Esophagus squamous epithelium (tissue), 5 donors: Measurements from ENCODE around the gene MPP3. TPM values are rescaled to one million over a fixed set of nuclear protein-coding genes. Genes with fewer than 3 reads are reported as not detected.

ENCODE experiments used
- DNase-seq: peaks from one replicate; lab custom pipeline; 2025; lab: John Stamatoyannopoulos, UW
- H3K27ac ChIP-seq, 4 donors: fragments of 200-600 bp; sonication (generic); one replicate each; pipeline ENCODE4 v1.5.1; 2016 to 2019; ENCODE audit warnings: mild to moderate bottlenecking in 1 of 4
- H3K27me3 ChIP-seq, 4 donors: fragments of 200-600 bp; sonication (generic); 1 replicate in 3 of 4; 2 replicates in 1 of 4; pipeline versions ENCODE4 v1.5.1 to v1.6.0; 2017 to 2021; ENCODE audit warnings: antibody characterized with exemption in 1 of 4
- H3K36me3 ChIP-seq, 3 donors: fragments of 200-600 bp; sonication (generic); one replicate each; pipeline ENCODE4 v1.5.1; 2016 to 2019
- H3K4me1 ChIP-seq, 3 donors: fragments of 200-600 bp; sonication (generic); one replicate each; pipeline ENCODE4 v1.5.1; 2017 to 2019
- H3K4me3 ChIP-seq, 4 donors: fragments of 200-600 bp; sonication (generic); 1 replicate in 3 of 4; 2 replicates in 1 of 4; pipeline ENCODE4 v1.5.1; 2016 to 2019; ENCODE audit warnings: mild to moderate bottlenecking in 2 of 4, moderate library complexity in 1 of 4
- H3K9me3 ChIP-seq, 3 donors: fragments of 200-600 bp; sonication (generic); one replicate each; pipeline ENCODE4 v1.5.1; 2016 to 2019
- POLR2A ChIP-seq, 4 donors: fragments of 450-650 bp; IDR thresholded peaks; one replicate each; pipeline ENCODE4 v1.6.1; 2017; ENCODE audit warnings: antibody characterized with exemption in 4 of 4, mild to moderate bottlenecking in 4 of 4, moderate library complexity in 3 of 4
- WGBS, 2 donors: methylation state at CpG; one replicate each; pipeline ENCODE4 v1.1.5; 2018; 5-methylcytosine and 5-hydroxymethylcytosine counted together
- intact Hi-C: fragments of 100-400 bp; cut with DNase I; formaldehyde crosslinking; loops from one replicate; pipeline ENCODE4 v1.15.0; 2022
- total RNA-seq, 4 donors: library from RNA; depleted of rRNA; stranded (reverse); fragments of >200 nt; gene quantifications; one replicate each; pipeline ENCODE4 v1.1.0, GENCODE V29; 2016
- TF ChIP-seq, protein P1 (sequence below), 6 experiments: fragments of 450-650 bp in 4 of 6; fragments of 200-600 bp in 2 of 6; sonication (generic) in 2 of 6; IDR thresholded peaks; one replicate each; pipeline ENCODE4 v1.5.1; 2016 to 2019; ENCODE audit warnings: antibody characterized with exemption in 6 of 6, mild to moderate bottlenecking in 4 of 6, moderate library complexity in 4 of 6
- donor health status: DM: yes; HTN: yes; CAD: no.

The MPP3 gene
- total RNA-seq, 4 donors from 2014 or later, result 5.9 to 15.8 (median 9.0) TPM

DNA sequence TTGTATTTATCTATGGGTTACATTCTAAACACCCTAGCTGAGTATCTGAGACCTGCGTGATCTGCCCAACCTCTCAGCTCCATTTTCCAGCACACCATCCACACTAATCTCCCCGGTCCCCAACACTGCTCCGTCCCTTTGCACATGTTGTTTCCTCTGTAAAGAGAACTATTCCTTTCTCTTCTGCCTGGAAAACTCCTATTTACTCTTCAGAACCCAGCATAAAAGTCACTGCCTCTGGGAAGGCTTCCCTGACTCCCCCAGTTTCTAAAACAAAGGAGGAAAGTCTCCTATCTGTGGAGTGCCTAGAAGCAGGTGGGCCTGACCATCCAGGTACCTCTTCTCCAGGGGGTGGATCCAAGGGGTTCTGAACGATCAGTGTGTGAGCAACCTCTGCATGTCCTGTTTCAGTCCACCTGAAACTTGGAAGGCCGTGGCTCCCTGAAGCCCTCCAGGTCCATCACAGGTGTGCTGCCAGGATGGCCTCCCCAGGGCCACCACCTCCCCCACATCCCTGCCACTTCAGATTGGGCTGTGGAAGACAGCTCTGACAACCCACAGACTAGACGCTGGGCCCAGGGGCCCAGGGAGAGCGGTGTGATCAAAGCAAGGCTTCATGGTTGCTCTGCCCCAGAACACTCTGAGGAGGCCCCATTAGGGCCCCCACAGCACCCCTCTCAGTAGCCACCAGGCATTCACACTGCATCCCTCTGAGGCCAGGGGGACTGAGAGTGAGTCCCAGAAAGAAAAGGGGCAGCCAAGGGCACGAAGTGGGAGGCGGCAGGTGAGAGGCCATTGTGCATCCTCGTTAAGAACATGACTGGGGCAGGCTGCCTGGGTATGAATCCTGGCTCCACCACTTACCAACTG lies 20.3 kb downstream of the MPP3 start:
- no peak overlapping the region for H3K27ac ChIP-seq
- H3K9me3 ChIP-seq, result no peaks in the 10 kb centered on the region
- peaks cover 0 to 3% (median 0%) of the 10 kb centered on the region in 3 donors for H3K4me1 ChIP-seq
- 88 to 95% methylated on average over 6 to 10 of the region's 10 CpGs for WGBS, 2 donors
- H3K36me3 ChIP-seq, result peaks cover 5 to 83% (median 14%) of the 10 kb centered on the region in 3 donors
- no peak for DNase-seq
- no peaks in the 10 kb centered on the region for H3K27me3 ChIP-seq
- intact Hi-C loops, result no loop called here
- H3K4me3 ChIP-seq, result no peak overlapping the region
- TF ChIP-seq, protein P1, sequence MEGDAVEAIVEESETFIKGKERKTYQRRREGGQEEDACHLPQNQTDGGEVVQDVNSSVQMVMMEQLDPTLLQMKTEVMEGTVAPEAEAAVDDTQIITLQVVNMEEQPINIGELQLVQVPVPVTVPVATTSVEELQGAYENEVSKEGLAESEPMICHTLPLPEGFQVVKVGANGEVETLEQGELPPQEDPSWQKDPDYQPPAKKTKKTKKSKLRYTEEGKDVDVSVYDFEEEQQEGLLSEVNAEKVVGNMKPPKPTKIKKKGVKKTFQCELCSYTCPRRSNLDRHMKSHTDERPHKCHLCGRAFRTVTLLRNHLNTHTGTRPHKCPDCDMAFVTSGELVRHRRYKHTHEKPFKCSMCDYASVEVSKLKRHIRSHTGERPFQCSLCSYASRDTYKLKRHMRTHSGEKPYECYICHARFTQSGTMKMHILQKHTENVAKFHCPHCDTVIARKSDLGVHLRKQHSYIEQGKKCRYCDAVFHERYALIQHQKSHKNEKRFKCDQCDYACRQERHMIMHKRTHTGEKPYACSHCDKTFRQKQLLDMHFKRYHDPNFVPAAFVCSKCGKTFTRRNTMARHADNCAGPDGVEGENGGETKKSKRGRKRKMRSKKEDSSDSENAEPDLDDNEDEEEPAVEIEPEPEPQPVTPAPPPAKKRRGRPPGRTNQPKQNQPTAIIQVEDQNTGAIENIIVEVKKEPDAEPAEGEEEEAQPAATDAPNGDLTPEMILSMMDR (IDR thresholded peaks at IDR 0.05), result no peak
- TF ChIP-seq POLR2A (IDR thresholded peaks at IDR 0.05), result no peak

DNA sequence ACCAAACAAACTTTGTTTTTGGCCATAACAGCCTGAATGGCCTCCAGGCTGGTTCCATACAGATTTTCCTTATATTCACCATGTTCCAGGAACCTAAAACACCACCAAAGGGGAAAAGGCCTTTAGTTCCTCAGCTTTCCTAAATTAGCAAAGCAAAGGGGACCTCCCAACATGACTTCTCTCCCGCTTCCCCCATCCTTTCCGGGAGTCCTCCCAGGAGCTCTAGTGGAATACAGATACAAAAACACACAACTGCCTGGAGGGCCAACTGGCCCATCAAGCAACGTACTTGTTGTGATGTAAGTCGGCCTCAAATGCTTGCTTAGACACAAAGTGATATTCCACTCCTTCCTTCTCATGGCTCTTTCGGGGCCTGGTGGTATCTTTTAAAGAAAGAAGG lies 22.1 kb downstream of the MPP3 start:
- Histone ChIP-seq H3K9me3 (no peaks in the 10 kb centered on the region), H3K27ac (no peak overlapping the region), H3K4me1 (peaks cover 0 to 3% (median 0%) of the 10 kb centered on the region in 3 donors), H3K4me3 (no peak overlapping the region), H3K36me3 (peaks cover 5 to 79% (median 14%) of the 10 kb centered on the region in 3 donors), H3K27me3 (no peaks in the 10 kb centered on the region)
- TF ChIP-seq POLR2A (IDR thresholded peaks at IDR 0.05), result no peak
- TF ChIP-seq, protein P1 (IDR thresholded peaks at IDR 0.05), result no peak
- intact Hi-C loops, result no loop called here
- WGBS, 2 donors, result 79 to 100% methylated on average over 1 to 5 of the region's 5 CpGs
- no peak for DNase-seq

DNA sequence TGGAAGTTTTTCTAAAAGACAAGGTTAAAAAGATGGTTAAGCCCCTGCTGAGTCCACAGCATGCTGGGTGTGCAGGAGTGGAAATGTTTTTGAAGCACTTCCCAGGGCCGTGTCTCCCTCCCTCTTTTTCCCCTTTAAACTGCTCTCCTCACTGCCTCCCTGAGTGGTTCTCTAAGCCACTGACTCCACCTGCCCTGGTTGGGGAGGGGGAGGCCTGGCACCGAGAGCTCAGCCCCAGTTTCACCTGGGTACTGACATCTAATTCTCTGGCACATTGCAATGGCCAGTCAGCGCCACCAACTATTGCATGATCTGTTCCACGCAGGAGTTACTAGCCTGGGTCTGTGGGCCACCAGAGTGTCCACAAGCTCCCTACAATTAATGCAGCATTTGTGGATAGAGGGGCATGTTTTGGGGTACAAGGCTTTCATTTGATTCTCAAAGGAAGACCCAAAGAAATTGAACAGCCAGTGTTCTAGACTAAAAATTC lies 22.7 kb downstream of the MPP3 start:
- Histone ChIP-seq H3K9me3 (no peaks in the 10 kb centered on the region), H3K4me1 (peaks cover 0 to 3% (median 0%) of the 10 kb centered on the region in 3 donors), H3K4me3 (no peak overlapping the region), H3K36me3 (peaks cover 5 to 73% (median 14%) of the 10 kb centered on the region in 3 donors), H3K27ac (no peak overlapping the region), H3K27me3 (no peaks in the 10 kb centered on the region)
- intact Hi-C loops, result no loop called here
- no peak for TF ChIP-seq POLR2A (IDR thresholded peaks at IDR 0.05)
- TF ChIP-seq, protein P1 (IDR thresholded peaks at IDR 0.05), result no peak
- 57 to 84% methylated on average over 1 to 4 of the region's 4 CpGs for WGBS, 2 donors
- DNase-seq, result no peak

DNA sequence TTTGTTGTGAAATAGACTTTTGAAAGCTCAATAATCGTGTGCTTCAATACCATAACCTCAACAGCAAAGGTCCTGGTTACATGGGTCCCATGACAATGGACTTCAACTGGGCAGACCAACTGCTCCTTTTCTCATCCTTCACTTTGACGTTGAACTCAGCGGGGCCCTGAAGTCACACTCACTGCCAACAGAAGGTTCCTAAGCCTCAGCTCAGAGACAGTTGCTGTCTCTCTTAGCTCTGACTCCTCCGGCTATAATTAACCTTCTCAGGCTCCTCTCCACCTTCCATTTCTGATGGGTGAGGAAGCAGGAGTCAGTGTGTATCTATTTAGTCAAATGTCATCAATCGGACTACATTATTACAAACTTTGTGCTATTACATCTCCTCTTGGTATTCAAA lies 23.8 kb downstream of the MPP3 start:
- H3K27me3 ChIP-seq, result no peaks in the 10 kb centered on the region
- H3K27ac ChIP-seq, result no peak overlapping the region
- WGBS, 2 donors, result 90 to 95% methylated on average over 5 of the region's 5 CpGs
- intact Hi-C loops, result no loop called here
- H3K9me3 ChIP-seq, result no peaks in the 10 kb centered on the region
- H3K4me3 ChIP-seq, result no peak overlapping the region
- TF ChIP-seq POLR2A (IDR thresholded peaks at IDR 0.05), result no peak
- TF ChIP-seq, protein P1 (IDR thresholded peaks at IDR 0.05), result no peak
- H3K36me3 ChIP-seq, result peaks cover 5 to 62% (median 14%) of the 10 kb centered on the region in 3 donors
- H3K4me1 ChIP-seq, result no peaks in the 10 kb centered on the region
- no peak for DNase-seq

DNA sequence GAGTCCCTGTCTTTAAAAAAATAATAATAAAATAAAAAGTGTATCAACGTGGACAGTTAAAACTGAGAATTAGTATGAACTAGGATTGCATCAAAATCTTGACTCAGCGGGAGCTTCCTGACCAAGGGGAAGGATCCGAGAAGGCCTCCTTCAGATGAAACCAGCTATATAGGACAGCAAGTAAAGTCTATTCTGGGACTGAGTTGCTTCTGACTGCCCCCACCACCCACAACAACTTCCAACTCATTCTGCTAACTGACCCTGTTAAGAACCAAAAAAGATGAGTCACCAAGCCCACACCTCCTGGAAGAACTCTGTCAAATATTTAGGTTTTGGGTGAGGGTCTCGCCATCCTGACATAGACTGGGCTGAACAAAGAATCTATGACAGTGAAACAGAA lies 24.9 kb downstream of the MPP3 start:
- H3K4me1 ChIP-seq, result no peaks in the 10 kb centered on the region
- H3K9me3 ChIP-seq, result no peaks in the 10 kb centered on the region
- 83 to 89% methylated on average over 4 of the region's 4 CpGs for WGBS, 2 donors
- DNase-seq, result no peak
- peaks cover 0 to 51% (median 9%) of the 10 kb centered on the region in 3 donors for H3K36me3 ChIP-seq
- no peak overlapping the region for H3K4me3 ChIP-seq
- no peak overlapping the region for H3K27ac ChIP-seq
- H3K27me3 ChIP-seq, result no peaks in the 10 kb centered on the region
- intact Hi-C loops, result no loop called here
- no peak for TF ChIP-seq POLR2A (IDR thresholded peaks at IDR 0.05)
- TF ChIP-seq, protein P1 (IDR thresholded peaks at IDR 0.05), result no peak
